Left forelimb (tissue), 1 donor: Measurements from ENCODE around the gene TTC33.
"Not testable (repeated sequence)": the region's sequence is repeated elsewhere in the genome, so short reads cannot be mapped to it uniquely, and the experiment has no call there.

Experiments used
- DNase-seq: peaks from one replicate; pipeline ENCODE4 v3.0.0-alpha.2; 2018; ENCODE audit warnings: low spot score

TTC33 gene

DNA sequence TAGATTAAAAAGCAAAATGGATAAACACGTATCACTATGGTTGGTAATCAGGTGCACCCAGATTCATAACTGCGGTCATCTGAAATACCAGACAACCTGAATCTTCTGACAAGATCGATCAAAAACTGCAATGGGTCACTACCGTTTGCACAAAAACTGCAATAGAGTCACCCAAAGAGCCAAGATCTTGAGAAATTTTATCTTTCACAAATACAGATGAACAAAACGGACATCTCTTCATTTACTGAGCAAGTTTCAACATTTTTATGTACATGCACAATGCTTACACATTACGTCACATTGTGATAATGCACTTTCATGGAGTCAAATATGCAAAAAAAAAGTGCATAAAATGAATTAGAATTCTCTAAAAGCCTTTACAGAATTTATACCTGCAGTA is 23.8 kb upstream of the TTC33 start:
- DNase-seq: no peak

DNA sequence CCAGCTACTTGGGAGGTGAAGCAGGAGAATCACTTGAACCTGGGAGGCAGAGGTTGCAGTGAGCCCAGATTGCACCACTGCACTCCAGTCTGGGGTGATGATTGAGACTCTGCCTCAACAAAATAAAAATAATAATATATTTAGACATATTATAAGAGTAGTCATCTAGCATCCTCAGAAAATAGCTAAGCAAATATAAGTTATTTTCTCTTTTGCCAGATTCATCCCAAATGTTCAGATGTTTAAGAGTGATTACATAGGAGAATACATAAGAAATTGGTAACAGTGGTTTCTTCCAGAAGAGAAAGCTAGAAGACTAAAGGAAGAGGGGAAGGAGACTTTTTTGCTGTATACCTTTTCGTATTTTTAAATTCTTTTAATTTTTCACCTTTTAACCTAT is 22.4 kb upstream of the TTC33 start:
- DNase-seq: no peak

DNA sequence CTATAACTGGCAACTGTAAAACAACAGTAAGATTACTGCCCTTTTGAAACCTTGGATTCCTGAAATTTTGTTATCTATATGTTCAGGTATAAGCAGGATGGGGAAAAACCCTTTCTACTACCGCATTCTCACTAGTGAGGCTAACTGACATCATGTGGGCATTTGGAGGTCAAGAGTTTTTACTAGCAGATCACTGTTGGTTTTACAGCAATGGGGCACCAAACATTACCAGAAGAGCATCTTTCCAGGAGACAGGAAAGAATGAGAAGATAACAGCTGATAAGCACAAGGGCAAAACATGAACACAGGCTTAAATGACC is 20.9 kb upstream of the TTC33 start:
- DNase-seq: no peak

DNA sequence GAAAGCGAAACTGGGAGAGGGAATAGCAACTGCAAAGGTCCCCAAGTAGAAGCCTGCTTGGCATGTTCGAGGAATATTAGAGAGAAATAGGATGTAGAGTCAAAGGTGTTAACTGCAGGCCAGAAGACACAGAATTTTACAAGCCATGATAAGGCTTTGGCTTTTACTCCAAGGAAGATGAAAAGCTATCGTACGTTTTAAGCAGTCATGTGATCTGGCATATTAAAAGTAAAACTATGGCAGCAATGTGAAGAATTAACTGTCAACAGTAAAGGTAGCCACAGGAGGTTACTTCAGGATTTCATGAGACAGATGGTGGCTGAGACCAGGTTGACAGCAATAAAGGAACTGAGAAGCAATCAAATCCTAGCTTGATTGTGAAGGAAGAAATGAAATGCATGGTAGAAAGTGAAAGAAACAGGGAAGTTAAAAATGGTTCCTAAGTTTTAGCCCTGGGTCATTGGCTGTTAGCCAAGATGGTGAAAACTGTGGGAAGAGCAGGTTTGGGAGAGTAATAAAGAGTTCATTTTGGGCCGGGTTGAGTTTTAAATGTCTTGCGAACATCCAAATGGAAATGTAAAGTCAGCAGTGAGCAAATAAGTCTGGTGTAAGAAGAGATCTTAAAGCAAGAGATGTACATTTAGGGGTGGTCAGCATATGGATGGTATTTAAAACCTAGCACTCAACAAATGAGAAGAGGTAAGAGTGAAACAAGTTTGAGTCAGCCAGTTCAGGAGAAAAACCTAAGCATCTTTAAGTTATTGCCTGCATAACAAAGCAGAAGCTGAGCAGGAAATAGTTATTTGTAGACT is 20.3 kb upstream of the TTC33 start:
- DNase-seq: no peak

DNA sequence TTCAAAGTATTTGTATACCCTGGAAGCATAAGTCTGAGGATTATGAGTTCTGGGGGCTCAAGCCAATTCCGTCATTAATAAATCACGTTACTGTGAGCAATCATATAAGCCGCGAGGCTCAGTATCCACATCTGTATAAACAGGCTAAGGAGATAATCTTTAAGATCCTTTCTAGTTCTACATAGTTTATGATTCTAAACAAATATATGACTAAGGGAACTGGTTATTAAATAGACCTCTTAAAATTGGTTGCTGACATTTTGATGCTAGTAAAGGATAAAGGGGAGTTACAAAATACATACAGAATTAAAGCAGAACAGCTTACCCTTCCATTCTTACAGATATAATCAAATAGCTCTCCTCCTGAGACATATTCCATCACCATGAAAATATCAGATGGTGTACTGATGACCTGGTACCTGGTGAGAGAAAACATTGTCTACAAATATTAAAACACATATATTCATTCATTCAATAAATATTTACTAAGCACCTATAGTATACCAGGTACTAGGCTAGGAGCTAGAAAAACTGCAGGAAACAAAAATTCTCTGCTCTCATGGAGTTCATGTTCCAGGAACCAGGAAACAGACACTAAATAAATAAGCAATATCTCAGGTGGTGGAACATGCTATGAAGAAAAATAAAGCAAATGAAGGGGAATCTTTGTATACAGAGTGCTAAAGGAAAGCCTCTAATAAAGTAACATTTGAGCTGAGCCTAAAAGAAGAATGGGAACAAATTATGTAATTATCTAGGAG is 19.5 kb upstream of the TTC33 start:
- DNase-seq: no peak

DNA sequence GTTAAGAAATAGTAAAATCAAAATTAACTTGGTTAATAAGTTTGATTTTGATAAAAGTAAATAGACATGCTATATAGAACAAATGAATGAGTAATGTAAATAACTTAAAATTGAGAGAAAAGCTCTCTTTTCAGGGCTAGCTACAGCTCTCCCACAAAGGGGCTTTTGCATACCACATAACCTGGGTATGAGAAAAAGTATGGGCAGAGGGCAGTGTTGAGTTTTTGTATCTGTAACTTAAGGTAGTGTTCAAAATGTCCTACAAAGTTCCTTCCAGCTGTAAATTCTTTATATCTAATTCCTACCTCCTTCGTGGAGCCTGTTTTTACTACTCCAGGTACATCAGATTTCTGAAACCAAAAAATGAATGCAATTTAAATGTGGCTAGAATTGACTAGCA is 18.9 kb upstream of the TTC33 start:
- no peak for DNase-seq

DNA sequence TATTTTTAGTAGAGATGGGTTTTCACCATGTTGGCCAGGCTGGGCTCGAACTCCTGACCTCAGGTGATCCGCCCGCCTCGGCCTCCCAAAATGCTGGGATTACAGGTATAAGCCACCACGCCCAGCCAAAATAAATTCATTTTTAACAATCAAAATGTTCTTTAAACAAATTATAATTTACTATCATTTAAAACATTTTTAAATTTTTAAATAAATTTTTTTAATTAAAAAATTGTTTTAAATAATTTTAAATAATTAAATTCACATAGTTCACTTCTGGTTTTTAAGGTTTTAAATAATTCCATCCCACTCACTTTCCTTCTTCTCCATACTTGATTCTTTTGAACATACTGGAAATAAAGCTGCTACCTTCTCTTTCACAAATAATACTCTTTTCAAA is 15.0 kb upstream of the TTC33 start:
- DNase-seq: no peak

DNA sequence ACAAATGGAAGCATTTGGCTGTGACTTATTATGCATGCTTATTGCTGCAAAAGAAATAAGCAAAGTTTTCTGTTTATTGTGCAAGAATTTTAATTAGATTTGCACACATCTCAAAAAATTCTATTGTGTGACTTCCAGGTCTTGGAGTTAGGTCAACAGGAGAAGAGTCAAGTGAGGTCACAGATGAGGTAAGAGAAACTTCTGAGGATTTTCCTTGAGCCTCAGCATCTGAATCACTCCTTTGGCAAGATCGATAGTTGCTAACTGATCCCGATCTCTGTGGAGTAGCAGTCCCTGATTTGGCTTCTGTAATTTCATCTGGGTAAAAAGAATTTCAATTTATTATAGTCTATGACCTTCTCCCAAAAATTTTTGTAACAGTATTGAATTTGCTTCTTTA is 6.9 kb upstream of the TTC33 start:
- DNase-seq: no peak

DNA sequence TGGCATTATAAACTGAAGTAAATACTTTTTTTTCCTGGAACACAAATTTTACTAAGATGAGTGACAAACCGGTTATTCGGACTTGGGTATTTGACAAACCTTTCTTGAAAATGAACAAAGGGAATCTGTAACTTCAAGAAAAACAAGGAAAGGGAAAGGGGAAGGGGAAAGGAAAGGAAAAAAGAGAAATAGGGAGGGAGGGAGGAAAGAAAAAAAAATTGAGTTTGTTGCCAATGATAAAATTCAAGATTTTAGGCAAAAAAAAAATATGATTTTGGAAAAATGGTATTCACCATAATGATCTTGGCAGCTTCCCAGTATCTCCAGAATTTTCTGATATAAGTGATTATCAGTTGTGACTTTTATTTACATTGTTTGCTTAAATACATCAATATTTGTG is 1.6 kb upstream of the TTC33 start:
- no peak for DNase-seq

DNA sequence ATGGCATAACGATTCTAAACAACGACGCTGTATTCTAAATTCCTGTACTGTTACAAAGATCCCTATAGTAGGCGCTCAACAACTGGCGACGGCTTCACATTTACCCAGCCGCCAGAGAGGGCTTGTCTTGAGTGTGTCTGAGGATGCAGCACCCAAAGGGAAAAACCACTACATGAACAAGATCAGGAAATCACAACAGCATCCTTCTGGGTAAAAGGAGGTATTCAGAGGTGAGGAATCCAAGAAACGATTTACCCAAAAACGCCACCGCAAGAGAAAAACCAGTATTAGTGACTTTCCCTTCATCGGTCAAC is 711 bp downstream of the TTC33 start:
- peak; percentile 80 for DNase-seq

DNA sequence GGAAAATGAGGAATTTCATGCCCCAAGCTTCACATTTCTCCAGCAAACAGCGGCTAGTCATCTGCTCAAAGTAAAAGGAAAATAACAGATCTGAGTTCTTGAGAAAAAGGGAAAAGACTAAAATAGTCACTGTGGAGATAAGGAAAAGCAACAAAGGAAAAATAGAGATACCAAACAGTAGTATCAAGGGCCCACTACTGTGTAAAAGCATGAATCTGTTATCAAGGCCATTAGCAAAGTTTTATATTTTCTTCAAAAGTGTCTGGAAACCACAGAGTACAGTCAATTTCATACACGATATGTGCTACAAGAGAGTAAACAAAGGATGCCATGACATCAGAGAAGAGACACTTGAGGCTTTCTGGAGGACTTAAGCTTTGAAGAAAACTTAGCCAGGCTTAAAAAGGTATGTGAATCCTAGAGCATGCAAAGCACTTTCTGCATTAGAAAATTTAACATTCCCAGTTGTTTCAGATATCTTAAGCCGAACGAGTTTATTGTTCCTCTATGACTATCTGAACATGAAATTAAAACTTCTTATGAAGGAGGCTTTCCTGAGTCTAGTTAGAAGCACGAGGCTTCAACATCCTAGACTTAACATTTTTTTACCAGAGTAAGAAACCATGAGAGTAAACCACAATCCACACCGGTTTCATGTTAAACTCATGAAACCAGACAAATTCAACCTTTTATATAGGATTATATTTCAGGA is 1.2 kb downstream of the TTC33 start:
- no peak for DNase-seq

DNA sequence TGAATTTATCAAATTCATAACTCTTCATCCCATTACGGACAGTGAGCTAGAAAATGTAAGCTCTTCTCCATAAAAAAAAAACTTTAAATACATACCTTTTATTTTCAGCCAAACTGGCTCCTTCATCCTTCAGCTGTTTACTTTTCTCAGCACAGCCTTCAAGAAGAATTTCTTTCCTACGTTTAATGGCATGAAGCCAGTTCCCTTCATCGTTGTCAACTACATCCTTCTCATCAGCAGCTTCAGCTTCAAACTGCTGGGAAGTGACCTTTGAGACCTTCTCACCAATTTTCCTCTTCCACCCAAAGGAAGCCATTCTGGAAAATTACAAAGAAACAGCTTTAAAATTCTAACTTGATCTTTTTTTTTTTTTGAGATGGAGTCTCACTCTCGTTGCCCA is 9.1 kb downstream of the TTC33 start:
- DNase-seq: no peak

DNA sequence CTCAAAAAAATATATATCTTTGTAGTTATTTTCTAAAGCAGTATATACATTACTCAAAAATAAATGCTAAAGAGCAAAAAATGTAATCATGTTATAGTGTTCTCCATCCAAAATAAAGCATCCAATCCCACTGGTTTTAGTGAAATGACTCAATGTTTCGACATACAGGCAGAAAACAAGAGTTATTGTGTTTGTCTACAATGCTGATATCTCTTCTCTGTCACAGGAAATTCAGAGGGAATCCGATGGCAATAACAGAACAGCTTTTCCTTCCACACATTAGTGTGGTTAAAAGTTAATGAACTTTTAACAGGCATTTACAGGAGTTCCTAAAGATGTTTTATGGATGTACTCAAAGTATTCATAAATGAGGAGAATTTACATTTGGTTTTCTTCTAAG is 12.0 kb downstream of the TTC33 start:
- no peak for DNase-seq

DNA sequence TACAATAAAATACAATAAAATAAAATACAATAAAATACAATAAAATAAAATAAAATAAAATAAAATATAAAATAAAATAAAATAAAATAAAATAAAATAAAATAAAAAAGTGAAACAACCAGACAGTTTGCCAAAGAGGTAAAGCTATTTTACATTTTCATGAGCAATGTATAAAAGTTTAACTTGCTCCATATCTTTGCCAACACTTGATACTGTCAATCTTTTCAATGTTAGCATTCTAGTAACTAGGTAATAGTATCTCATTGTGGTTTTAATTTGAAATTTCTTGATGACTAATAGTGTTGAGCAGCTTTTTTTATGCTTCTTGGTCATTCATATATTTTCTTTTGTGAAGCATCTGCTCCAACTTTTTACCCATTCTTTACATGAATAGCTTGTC is 17.3 kb downstream of the TTC33 start:
- DNase-seq: no peak

DNA sequence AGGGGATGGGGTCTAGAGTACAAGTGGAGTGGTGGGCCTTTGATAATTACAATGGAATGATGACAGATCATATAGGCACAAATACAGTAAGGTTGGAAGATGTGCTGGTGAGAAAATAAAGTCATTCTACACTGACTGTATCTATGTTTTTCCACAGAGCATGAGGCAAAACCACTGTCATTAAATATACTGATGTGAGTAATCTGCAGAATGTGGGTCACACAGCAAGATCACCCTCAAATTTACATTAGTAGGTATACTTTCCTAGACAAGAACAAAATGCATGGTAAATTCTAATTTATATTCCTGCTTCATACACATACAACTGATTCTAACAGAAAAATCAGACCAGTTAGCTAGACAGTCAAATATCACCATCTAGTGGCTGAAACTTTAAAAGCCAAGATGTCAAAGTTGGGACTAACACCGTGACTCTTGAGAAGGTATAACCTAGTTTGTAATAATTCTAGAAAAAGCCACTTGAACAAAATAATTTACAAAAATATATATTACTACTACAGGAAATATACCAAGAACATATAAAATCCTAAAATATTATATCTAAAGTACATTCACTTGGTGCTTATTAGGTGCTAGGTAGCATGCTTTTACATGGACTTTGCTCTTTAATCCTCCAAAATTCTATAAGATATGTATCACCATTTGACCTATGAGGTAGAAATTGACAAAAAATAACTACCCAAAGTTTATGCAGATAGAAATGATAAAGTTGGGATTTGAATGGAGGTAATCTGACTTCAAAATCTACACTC is 19.5 kb downstream of the TTC33 start:
- no peak for DNase-seq

DNA sequence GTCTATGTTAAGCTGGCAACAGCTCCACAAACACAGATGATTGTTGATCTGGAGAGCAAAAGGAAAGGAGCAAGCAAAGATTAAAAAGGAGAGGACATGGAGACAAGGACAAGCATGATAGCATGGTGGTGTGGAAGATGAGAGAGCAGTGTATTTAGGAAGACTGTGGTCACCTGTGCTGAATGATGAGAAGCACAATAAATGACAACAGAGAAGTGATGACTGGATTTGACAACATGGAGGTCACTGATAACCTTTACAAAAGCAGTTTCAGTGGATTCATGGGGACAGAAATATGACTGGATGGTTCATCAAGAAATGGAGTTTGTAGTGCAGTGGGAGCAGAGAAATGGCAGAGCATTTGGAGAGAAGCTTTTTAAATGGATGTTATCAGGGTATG is 20.2 kb downstream of the TTC33 start:
- DNase-seq: no peak

DNA sequence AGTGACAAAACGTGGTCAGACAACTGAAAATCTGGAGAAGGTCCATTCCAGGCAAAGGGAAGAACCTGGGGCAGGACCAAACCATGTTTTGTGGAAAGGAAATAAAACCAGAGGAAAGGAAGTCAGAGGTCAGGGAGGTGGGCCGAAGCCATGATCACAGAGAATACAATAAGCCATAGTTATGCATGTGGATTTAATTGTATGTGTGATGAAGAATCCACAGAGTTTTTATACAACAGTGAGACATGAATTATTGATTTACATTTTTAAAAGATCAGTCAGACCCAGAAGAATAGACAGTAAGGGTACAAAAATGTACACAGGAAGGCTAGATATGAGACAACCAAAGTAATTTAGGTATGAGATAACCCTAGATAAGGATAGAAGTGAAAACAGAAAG is 20.8 kb downstream of the TTC33 start:
- DNase-seq: no peak

DNA sequence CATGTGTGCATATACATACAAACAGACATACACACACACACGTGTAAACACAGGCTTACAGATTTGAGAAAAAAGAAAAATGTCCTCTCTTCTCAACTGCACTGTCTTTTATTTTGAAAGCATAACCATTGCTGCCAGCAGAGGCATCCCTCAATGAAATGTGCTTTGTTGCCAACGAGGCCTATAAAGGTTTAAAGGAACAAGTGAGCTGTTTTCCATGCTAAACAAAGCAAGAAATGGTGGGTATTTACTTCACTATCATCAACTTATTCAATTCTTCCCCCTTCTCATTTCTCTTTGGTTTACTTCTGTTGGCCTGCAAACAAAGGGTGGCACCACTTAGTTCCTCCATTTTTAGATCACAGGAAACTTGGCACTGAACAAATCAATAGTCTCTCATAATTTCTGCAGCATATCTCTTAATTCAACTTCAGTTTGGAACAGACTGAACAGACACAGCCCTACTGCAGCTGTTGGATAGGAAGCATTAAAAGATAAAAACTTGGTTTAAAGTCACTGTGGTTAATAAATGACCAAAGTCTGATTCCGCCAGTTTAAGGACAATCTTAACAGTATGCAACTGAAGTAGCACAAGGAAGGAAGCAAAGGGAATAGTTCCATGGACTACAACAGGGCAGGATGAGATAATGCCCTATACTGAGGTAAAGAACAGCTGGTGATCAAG is 21.7 kb downstream of the TTC33 start:
- no peak for DNase-seq

DNA sequence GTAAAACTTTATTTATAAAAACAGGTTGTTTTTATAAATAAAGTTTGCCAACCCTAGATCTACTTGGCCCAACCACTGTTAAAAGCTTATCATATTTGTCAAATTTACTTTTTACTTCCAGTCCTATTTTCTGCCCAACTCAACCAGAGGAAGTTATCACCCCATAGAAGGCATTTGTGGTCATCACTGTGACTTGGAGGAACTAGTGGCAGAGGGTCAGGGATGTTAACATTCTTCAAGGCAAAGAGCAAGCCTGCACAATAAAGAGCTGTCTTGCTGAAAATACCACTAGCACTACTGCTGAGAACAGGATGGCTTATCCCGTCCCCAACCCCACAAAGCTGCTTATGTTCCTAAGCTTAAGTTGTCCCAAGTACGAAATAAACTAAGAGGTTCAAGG is 22.3 kb downstream of the TTC33 start:
- DNase-seq: no peak

DNA sequence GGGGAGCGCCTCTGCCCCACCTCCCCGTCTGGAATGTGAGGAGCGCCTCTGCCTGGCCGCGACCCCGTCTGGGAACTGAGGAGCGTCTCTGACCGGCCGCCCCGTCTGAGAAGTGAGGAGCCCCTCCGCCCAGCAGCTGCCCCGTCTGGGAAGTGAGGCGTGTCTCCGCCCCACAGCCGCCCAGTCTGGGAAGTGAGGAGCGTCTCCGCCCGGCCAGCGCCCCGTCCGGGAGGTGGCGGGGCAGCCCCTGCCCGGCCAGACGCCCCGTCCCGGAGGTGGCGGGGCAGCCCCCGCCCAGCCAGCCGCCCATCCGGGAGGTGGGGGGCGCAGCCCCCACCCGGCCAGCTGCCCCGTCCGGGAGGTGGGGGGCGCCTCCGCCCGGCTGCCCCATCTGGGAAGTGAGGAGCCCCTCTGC is 33.3 kb downstream of the TTC33 start:
- not testable (repeated sequence) for DNase-seq

DNA sequence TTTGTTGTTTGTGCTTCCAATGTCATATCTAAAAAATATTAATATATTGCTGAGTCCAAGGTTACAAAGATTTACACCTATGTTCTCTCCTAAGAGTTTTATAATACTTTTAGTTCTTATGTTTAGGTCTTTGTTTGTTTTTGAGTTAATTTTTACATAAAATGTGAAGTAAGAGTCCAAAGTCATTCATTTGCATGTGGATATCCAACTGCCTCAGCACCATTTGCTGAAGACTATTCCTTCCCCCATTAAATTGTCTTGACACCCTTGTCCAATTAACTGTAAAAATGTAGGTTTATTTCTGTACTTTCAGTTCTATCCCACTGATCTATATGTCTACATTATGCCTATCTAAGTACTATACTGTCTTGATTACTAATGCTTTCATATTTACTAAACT is 35.7 kb downstream of the TTC33 start:
- DNase-seq: no peak

DNA sequence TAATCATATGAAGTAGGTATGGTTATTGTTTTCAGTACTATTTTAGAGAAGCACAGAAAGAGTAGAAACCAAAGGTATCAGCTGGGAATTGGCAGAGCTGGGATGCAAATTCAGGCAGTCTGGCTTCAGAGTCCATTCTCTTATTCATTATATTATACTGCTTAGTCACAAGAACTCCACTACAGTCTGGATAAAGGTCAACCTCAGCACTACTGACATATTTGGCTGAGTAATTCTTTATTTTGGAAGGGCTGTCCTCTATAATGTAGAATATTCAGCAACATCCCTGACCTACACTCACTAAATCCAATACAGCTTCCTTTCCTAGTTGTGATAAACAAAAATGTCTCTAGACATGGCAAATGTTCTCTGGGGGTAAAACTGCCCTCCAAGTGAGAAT is 38.5 kb downstream of the TTC33 start:
- DNase-seq: no peak
